Stimulated activated CD4-positive, alpha-beta T cell treated with anti-CD3 and anti-CD28 coated beads, TNF-alpha, amount 100 ng/mL, for 1 hour (primary cell): ENCODE results near the gene ABCA10.
"Not testable (repeated sequence)": the region's sequence is repeated elsewhere in the genome, so short reads cannot be mapped to it uniquely, and the experiment has no call there.

Experiments
- DNase-seq, 3 donors: peaks; one replicate each; pipeline ENCODE4 v3.0.0-alpha.2; 2020; ENCODE audit warnings: low read depth in 3 of 3, low spot score in 1 of 3

The ABCA10 gene, protein sequence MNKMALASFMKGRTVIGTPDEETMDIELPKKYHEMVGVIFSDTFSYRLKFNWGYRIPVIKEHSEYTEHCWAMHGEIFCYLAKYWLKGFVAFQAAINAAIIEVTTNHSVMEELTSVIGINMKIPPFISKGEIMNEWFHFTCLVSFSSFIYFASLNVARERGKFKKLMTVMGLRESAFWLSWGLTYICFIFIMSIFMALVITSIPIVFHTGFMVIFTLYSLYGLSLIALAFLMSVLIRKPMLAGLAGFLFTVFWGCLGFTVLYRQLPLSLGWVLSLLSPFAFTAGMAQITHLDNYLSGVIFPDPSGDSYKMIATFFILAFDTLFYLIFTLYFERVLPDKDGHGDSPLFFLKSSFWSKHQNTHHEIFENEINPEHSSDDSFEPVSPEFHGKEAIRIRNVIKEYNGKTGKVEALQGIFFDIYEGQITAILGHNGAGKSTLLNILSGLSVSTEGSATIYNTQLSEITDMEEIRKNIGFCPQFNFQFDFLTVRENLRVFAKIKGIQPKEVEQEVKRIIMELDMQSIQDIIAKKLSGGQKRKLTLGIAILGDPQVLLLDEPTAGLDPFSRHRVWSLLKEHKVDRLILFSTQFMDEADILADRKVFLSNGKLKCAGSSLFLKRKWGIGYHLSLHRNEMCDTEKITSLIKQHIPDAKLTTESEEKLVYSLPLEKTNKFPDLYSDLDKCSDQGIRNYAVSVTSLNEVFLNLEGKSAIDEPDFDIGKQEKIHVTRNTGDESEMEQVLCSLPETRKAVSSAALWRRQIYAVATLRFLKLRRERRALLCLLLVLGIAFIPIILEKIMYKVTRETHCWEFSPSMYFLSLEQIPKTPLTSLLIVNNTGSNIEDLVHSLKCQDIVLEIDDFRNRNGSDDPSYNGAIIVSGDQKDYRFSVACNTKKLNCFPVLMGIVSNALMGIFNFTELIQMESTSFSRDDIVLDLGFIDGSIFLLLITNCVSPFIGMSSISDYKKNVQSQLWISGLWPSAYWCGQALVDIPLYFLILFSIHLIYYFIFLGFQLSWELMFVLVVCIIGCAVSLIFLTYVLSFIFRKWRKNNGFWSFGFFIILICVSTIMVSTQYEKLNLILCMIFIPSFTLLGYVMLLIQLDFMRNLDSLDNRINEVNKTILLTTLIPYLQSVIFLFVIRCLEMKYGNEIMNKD (N-terminal part only)

DNA sequence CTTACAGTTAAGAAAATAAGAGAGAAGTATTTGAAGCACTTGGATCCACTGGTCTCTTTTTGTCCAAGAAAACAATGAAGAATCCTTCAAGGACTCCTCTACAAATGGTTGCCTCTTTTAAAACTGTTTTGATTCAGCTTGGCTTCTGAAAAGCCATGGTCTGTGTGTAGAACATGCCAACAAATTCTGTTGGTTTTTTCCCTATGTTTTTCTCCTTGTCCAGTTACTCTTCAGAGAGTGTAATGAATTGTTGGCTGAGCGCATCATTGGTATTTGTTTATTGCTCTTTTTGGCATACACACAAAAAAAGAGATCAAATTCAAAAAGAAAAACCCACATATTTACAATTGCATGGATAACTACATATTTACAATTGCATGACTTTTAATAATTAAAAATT, at the start of gene ABCA10:
Gene ABCA10 (minus strand): TSS at position 249 of the 400 bp plus-strand sequence. CDS start 3,466 bp downstream, outside the sequence.
- DNase-seq, result no peak

DNA sequence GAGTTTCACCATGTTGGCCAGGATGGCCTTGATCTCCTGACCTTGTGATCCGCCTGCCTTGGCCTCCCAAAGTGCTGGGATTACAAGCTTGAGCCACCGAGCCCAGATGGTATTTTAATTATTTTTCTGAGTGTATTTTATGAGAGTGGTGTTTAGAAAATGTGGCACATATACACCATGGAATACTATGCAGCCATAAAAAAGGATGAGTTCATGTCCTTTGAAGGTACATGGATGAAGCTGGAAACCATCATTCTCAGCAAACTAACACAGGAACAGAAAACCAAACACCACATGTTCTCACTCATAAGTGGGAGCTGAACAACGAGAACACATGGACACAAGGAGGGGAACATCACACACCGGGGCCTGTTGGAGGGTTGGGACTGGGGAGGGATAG, 47.7 kb upstream of the ABCA10 start:
- DNase-seq, result not testable (repeated sequence)

DNA sequence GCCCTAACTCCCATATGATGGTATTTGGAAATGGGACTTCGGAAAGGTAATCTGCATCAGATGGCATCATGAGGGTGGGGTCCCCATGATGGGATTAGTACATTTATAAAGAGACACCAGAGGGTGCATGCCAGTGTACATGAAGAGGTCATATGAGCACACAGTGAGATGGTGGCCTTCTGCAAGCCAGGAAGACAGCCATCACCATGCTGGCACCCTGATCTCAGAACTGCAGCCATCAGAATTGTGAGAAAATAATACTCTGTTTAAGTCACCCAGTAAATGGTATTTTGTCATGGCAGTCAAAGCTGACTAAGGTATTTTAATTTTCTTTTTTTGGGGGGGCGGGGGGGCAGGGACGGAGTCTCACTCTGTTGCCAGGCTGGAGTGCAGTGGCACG, 47.1 kb upstream of the ABCA10 start:
- DNase-seq, result no peak

DNA sequence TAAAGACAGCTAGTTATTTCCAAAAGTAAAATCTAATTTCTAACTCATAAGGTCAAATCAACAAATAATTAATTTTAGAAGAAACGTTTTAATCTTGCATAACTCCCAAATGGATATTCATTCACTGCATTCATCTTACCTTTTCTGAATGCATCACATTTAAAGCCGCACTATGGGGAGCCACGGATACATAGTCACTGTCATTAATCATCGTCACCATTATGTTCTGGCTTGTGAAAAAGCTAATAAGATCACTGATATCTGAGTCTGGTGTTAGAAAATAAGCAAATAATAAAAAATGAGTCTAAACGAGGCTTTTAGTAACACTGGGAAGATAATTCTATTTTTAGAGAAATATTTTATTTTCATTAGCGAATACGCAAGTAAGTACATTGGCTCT, 42.4 kb upstream of the ABCA10 start:
- no peak for DNase-seq

DNA sequence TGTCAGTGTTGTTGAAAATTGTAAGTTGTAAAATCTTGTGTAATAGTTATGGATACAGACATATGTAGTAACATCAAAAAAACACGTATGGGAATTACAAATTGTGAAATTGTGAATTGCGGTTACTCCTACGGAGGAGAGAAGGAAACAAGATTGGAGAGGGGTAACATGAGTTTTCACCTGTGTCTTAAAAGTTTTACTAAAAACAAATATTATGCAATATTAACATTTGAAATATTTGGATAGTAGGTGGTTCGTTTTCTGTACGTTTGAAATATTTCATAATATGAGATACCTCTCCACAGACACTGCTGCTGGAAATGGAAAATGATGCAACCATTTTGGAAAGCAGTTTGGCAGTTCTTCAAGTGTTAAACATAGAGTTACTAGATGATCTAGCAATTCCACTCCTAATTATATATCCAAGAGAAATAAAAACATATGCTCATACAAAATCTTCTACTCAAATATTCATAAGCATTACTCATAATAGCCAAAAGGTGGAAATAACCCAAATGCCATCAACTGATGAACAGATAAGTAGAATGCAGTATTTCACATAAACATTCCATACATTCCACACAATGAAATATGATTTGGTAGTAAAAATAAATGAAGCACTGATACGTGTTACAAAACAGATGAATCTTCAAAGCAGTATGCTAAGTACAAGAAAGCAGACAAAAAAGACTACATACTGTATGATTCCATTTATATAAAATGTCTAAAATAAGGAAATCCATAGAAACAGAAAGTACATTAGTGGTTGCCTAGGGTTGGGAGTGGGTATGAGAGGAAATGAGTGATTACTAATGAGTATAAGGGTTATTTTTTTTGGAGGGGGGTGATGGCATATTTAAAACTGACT, 40.7 kb upstream of the ABCA10 start:
- no peak for DNase-seq

DNA sequence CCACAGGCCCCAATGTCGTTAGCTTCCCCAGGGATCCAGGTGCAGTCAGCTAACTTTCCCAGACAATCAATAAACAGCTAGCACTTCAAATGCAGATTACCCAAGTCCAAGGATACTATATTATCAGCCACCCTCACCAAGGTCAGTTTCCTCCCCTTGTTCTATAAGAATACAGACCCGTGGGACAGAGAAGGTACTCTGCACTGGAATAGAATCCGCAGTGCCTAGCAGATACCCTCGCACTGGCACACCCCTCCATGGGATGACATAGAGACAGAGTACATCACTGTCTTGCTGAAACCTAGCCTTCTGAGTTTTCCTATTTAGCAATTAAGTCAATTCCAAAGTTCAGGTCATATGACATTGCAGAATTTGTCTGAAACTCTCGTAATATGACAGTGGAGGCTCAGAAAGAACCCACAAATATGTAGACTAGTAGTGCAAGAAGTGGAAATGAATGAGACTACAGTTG, 40.0 kb upstream of the ABCA10 start:
- no peak for DNase-seq

DNA sequence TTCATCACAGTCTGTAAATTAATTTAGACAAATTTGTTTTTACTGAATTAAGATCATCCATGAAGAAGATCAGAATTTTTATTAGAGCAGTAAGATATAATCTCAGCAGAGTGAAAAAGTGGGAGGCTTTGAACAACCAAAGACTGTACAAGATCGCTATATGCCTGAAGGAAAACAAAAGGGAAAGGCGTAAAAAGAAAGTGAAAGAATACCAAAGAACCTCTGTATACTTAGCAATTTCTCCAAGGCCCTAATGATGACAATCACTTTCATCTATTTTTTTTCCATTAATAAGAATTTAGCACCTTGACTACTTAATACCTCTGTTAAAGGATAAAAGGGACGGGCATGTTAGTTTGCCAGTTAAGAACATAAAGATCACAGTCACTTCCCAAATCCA, 38.6 kb upstream of the ABCA10 start:
- no peak for DNase-seq

DNA sequence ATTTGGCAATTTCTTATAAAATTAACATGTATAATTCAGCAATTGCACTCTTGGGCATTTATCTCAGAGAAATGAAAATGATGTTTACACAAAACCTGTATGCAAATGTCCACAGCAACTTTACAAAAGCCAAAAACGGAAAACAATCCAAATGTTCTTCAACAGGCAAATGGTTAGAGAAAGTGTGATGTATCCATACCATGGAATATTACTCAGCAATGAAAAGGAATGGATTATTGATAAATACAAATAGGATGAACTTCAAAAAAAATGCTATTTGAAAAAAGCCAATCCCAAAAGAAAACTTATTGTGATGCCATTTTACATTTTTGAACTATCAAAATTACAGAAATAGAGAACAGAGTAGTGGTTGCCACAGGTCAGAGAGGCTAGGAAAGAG, 37.2 kb upstream of the ABCA10 start:
- DNase-seq, result no peak

DNA sequence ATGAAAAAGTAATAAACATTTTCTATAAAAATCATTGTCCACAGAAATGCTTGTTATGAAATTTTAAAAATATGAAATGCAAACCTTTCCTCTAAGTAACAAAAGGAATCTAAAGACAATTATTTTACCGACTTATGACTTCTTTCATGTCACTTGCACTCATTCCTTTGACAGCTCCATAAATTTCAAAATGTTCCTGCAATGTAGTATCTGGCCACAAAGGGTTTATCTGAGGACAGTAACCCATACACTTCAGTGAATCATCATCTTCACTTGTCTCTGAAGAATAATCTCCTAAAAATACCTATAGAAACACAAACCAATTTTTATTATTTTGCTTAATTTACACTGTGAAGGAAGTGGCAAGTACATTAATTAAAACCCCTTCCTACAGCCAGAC, 25.6 kb upstream of the ABCA10 start:
- no peak for DNase-seq

DNA sequence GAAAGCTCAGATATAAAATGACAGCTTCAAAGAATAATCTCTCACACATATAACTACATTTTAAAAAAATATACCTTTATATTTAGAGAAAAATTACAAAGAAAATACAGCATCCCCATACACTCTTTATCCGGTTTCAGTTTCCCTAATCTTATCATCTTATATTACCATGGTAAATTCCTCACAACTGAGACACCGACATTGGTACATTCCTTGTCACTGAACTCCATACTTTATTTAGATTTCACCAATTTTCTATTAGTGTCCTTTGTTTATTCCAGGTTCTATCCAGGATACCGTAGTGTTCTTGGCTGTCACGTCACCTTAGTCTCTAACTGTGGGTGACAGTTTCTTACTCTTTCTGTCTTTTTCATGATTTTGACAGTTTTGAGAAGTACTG, 22.0 kb upstream of the ABCA10 start:
- DNase-seq, result no peak

DNA sequence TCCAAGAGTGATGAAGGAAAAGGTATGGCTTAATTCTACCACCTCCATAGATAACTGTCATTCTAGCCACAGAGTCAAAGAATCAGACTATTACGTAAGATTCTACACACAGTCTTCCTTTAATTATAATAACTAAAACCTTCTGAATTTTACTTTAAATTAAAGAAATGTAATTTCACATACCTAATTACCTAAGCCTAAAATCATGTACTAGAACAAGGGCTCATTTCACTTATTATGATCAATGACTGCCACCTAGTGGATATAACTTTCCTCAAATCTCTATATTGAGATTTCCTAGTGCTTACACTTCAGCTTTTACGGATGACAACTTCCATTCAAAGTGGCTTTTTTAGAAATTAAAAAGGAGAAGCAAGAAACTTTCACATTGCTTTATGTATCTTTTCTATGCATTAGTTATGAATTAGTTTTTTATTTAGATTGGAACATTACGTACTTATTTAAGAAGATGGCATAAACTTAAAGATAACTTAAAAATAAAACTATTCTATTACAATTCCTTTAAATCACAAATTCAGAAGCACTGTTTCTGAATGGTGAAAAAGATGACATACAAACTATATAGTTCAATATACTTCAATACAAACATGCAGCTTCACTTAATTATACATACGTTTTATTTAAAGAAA, 18.2 kb upstream of the ABCA10 start:
- no peak for DNase-seq

DNA sequence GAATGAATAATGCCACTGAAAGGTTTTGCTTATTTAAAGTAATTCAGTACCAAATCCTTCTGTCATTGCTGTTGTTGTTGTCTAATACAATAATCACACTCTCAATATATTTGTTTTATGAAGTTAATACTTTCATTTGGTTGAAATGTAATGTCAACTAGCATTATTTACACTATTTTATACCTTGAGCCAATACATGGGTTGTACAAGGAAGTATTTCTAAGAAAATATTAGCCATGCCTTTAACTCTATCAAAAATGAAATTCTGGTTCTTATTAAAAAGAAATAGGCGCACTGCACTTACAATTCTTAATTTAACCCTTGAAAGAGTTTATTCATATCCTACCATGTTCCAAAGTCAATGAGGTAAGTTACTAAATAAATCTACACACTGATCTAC, 17.6 kb upstream of the ABCA10 start:
- no peak for DNase-seq

DNA sequence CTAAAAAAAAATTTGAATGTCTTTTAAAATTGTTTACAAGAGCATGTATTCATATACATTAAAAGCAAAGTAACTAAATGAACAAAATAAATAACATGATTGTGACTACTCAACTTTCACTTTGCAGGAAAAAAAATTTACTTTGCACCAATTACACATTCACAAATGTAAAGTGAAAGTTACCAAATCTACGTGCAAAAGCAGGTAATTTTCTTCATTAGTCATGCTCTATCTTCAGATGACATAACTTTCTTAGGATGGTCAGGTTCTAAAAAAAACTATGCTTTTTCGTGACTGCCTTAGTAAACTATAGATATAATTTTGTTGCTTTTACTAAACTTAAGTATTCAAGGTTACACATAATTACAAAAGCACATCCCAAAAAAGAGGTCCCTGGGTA, 17.0 kb upstream of the ABCA10 start:
- DNase-seq, result no peak

DNA sequence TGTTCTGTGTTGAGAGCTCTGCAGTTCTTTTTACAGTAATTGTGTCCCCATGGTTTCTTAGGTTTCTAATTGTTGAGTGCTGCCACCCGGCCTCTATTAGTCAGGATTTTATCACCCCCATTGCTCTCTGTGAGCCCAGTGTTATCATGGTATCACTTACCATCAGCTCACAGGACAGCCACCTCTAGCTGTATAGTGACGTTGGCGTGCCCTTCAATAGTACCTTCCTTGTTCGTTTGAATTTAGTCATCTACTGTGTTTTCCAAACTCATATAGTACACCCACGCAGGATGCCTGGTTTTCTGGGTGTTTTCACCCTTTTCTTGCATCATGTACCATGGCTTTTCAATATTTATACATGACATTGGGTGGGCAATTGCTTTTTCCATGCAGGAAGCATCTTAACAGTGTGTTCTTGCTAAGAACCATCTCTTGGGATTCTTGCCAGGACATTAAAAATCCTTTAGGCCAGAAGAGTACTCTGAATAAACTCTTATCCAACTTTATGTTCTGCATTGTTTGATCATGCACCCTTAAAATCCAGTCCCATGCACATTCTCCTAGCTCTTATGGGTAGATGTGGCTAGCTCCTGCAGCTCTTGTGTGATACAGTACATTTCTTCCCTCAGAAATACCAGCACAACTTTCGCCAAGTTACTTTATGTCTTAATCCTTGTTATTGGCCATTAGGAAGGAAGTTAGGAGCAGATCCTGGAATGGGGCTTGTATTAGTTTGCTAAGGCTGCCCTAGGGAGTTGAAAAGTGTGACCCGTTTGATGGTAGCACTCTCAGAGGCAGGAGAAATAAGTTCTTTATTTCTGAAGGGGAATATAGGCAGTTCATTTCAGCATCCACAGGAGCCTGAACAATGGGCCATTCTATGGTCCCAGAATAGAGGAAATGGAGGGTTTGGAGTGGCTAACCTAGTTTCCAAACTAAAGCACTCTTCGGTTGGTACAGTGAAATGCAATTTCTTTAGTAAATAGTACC, 11.3 kb upstream of the ABCA10 start:
- no peak for DNase-seq

DNA sequence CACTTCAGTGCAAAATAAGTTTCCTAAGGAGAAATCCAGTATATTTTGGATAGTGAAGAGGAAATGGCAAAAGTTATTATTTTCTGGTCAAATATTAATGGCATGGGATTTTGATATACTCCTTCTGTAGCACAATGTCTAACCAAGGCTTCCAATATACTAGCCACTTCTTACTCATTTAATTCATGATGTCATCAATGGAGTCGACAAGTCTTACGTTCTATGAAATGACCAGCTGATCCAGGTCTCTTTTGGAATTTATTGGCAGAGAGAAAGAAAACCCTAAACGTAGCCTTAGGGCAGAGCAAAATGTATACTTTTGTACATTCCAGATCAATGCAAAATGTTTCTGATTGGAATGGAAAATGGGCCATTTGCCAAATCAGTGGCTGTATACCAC, 8.3 kb upstream of the ABCA10 start:
- no peak for DNase-seq

DNA sequence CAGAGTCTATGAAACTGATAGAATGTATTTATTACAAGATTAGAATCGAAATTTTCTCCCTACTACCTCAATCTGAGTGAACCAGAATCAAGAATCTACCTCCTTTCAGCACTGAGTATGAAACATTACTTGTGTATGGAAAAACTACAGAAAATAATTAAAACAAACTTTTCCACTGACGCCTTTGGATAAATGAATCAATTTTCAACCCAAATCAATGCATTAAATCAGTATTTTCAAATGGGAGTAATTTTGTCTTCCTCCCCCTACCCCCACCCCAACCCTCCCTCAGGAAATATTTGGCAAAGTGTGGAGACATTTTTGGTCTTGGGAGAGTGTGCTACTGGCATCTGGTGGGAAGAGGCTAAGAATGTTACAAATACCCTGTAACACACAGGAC, 7.8 kb upstream of the ABCA10 start:
- DNase-seq, result no peak

DNA sequence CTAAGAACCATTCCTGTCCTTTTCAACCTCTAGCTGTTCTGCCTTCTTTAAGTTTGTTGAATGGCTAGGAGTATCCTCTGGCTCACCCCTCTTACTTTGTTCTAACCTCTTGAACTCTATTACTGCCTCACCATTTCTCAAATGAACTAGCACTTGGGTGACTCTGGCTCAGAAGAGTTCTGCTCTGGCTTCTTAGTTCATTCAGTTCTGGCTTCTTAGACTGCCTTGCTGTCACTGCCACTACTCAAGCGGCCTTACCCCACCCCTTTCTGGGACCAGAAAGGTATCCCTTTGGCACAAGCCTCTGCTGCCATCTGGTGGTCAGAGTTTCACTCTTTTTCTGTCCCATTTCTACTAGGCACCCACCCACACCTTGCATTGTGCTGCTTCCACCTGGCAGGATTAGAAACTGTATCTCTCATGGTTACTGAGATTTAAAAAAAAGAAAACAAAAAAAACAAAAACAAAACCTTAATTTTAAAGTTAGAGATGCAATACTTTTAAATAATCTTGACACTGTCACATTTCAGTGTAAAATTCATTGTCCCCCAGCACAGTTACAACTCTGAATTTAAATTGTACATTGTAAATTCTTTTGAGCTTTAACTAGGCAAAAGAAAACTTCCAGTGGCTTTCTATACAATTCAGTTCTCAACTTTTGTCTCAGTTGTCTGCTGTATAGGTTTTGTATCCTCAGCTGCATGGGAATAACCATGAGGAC, 6.9 kb upstream of the ABCA10 start:
- DNase-seq, result peak; percentile 1 to 8 (median 3)

DNA sequence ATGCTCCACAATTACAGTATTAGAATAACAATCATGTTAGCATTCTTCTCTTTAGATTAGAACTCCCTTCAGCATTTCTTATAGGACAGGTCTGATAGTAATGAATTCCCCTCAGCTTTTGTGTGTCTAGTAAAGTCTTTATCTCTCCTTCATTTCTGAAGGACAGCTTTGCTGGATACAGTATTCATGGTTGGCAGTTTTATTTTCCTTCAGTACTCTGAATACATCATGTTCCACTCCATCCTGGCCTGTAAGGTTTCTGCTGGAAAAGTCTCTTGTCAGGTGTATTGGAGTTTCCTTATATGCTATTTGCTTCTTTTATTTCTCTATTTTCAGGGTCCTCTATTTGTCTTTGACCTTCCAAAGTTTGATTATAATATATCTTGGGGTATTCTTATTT, 4.0 kb upstream of the ABCA10 start:
- DNase-seq, result no peak
